Body of pancreas (tissue), 4 donors: Measurements from ENCODE around the gene SH3GL1.

Source experiments
- CTCF ChIP-seq, 7 experiments: fragments of 450-650 bp in 4 of 7; fragments of 200-600 bp in 3 of 7; sonication (generic) in 3 of 7; IDR thresholded peaks; one replicate each; pipeline ENCODE4 v1.5.1; 2016 to 2019; ENCODE audit warnings: antibody characterized with exemption in 7 of 7
- POLR2A ChIP-seq, 3 donors: fragments of 450-650 bp; IDR thresholded peaks; one replicate each; pipeline ENCODE4 v1.6.1; 2016; ENCODE audit warnings: antibody characterized with exemption in 3 of 3, mild to moderate bottlenecking in 2 of 3

DNA sequence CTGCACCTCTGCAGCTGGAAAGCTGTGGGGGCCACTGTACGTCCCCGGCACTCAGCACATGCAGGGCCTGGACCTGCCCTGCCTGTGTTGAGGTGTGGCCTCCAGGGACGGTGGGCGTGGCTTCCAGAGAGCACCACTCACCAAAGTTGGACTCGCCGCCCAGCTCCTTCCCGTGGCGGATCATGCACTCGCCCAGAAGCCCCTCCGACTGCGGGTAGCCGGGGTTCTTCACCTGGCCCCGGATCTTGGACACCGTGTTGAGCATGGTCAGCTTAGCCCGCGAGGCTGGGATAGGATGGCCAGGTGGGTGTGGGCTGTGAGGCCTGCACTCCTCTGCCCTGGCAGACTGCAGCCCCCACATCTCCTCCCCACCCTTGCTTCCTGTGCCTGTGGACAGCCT, 35.0 kb downstream of the SH3GL1 start:
- TF ChIP-seq CTCF (IDR thresholded peaks at IDR 0.05) (no peak), POLR2A (IDR thresholded peaks at IDR 0.05) (no peak)
